ENCODE measurements around the gene ZNF296.

ZNF296 gene

GRCh38 chr19:45103156-45103507, 26.9 kb upstream of the ZNF296 start:
- DNase-seq = peak; percentile 42

GRCh38 chr19:45102481-45102880, 26.2 kb upstream of the ZNF296 start:
- DNase-seq = no peak

GRCh38 chr19:45101806-45102205, 25.5 kb upstream of the ZNF296 start:
- no peak for DNase-seq

GRCh38 chr19:45100846-45101252, 24.6 kb upstream of the ZNF296 start:
- peak; percentile 36 for DNase-seq

GRCh38 chr19:45100201-45100600, 23.9 kb upstream of the ZNF296 start:
- no peak for DNase-seq

- no peak for DNase-seq
Observed at GRCh38 chr19:45099467-45100191, 23.4 kb upstream of the ZNF296 start.

- DNase-seq = no peak
Observed at GRCh38 chr19:45098521-45099466, 22.5 kb upstream of the ZNF296 start.

GRCh38 chr19:45097776-45098520, 21.7 kb upstream of the ZNF296 start:
- peak; percentile 91 for DNase-seq

- no peak for DNase-seq
Observed at GRCh38 chr19:45097450-45097775, 21.1 kb upstream of the ZNF296 start.

GRCh38 chr19:45096700-45097099, 20.4 kb upstream of the ZNF296 start:
- no peak for DNase-seq

- DNase-seq = no peak
Observed at GRCh38 chr19:45095496-45096413, 19.5 kb upstream of the ZNF296 start.

GRCh38 chr19:45094707-45095106, 18.4 kb upstream of the ZNF296 start:
- DNase-seq = no peak

- DNase-seq = no peak
Observed at GRCh38 chr19:45094137-45094536, 17.9 kb upstream of the ZNF296 start.

GRCh38 chr19:45092747-45093678, 16.7 kb upstream of the ZNF296 start, which contains the start of gene PPP1R37:
TSS of gene PPP1R37 (plus strand) at chr19:45093179. CDS start at chr19:45093326, 147 bp downstream.
- DNase-seq = peak; percentile 98

GRCh38 chr19:45091031-45091923, 15.0 kb upstream of the ZNF296 start:
- DNase-seq = peak; percentile 99

- no peak for DNase-seq
Observed at GRCh38 chr19:45090606-45091005, 14.3 kb upstream of the ZNF296 start.

GRCh38 chr19:45090034-45090433, 13.8 kb upstream of the ZNF296 start:
- DNase-seq = no peak

- DNase-seq = no peak
Observed at GRCh38 chr19:45087531-45087930, 11.3 kb upstream of the ZNF296 start.

- DNase-seq = no peak
Observed at GRCh38 chr19:45086480-45086879, 10.2 kb upstream of the ZNF296 start.

GRCh38 chr19:45082170-45082569, 5.9 kb upstream of the ZNF296 start:
- no peak for DNase-seq

All from fibroblast of skin of right biceps (primary cell).